ENCODE measurements around the gene CAND2.

Gene CAND2

GRCh38 chr3:12807601-12808359 is 11.3 kb downstream of the CAND2 start:
- H3K4me3 ChIP-seq (ENCODE audit: low read depth, low read length): no peak overlapping the region
- TF ChIP-seq, protein P1, sequence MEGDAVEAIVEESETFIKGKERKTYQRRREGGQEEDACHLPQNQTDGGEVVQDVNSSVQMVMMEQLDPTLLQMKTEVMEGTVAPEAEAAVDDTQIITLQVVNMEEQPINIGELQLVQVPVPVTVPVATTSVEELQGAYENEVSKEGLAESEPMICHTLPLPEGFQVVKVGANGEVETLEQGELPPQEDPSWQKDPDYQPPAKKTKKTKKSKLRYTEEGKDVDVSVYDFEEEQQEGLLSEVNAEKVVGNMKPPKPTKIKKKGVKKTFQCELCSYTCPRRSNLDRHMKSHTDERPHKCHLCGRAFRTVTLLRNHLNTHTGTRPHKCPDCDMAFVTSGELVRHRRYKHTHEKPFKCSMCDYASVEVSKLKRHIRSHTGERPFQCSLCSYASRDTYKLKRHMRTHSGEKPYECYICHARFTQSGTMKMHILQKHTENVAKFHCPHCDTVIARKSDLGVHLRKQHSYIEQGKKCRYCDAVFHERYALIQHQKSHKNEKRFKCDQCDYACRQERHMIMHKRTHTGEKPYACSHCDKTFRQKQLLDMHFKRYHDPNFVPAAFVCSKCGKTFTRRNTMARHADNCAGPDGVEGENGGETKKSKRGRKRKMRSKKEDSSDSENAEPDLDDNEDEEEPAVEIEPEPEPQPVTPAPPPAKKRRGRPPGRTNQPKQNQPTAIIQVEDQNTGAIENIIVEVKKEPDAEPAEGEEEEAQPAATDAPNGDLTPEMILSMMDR (IDR thresholded peaks at IDR 0.05; ENCODE audit: borderline replicate concordance, insufficient read depth, low read depth, low read length): no peak

DNA sequence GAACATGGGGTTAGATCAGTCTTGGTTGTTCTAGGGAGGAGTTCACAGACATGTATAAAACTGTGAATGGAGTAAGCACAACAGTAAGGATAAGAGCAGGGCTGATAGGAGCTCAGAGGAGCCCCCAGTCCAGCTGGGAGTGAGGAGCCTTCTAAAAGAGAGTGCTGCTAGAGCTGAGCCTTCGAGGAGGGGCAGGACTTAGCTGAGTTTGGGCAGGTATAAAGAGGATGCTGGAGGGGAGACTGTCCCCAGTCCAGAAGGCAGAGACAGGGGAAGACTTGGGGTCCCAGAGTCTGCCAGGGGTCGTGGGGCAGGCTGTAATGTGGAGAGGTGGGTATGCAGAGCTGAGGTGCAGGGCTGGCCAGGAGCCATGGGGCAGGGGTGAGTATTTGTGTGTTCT is 12.1 kb downstream of the CAND2 start:
- TF ChIP-seq, protein P1 (IDR thresholded peaks at IDR 0.05; ENCODE audit: borderline replicate concordance, insufficient read depth, low read depth, low read length): no peak
- H3K4me3 ChIP-seq (ENCODE audit: low read depth, low read length): no peak overlapping the region

- H3K4me3 ChIP-seq (ENCODE audit: low read depth, low read length): no peak overlapping the region
- TF ChIP-seq, protein P1 (IDR thresholded peaks at IDR 0.05; ENCODE audit: borderline replicate concordance, insufficient read depth, low read depth, low read length): no peak
These were observed 12.5 kb downstream of the CAND2 start for GRCh38 chr3:12809001-12809400.

DNA sequence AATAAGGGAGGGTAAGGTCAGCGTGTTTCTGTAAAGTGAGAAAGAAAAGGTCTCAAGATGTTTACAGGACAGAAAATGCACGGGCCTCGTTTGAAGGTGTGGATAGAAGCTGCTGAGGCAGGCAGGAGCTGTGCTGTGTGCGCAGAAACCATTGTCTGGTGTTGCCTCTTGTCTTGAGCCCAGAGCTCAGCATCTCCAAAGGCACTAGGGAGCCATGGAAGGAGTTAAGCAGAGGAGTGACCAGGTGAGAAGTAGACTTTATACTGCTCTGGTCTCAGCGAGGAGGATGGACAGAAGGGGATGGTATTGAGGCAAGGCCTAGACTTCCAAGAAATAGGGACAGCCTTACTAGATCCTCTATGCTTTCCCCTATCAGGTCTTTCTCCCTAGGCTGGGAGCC is 13.0 kb downstream of the CAND2 start:
- TF ChIP-seq, protein P1 (IDR thresholded peaks at IDR 0.05; ENCODE audit: borderline replicate concordance, insufficient read depth, low read depth, low read length): no peak
- no peak overlapping the region for H3K4me3 ChIP-seq (ENCODE audit: low read depth, low read length)

GRCh38 chr3:12810013-12810780 is 13.7 kb downstream of the CAND2 start:
- peak overlapping the region; percentile 37 for H3K4me3 ChIP-seq (ENCODE audit: low read depth, low read length)
- TF ChIP-seq, protein P1 (IDR thresholded peaks at IDR 0.05; ENCODE audit: borderline replicate concordance, insufficient read depth, low read depth, low read length): peak; percentile 88

GRCh38 chr3:12810961-12811360 is 14.5 kb downstream of the CAND2 start:
- TF ChIP-seq, protein P1 (IDR thresholded peaks at IDR 0.05; ENCODE audit: borderline replicate concordance, insufficient read depth, low read depth, low read length): no peak

More at GRCh38 chr3:12810961-12811360, 14.5 kb downstream of the CAND2 start:
- no peak overlapping the region for H3K4me3 ChIP-seq (ENCODE audit: low read depth, low read length)
